T-helper 2 cell treated with Interferon-gamma antibody and Interleukin-4, amounts not matched to agents 100 ng/mL and 5 ng/mL, for 36 hours (primary cell): Measurements from ENCODE around the gene SEC16A. TPM values are rescaled to one million over a fixed set of nuclear protein-coding genes. Genes with fewer than 3 reads are reported as not detected.

Experiments used
- intact Hi-C: fragments of 100-400 bp; cut with micrococcal nuclease; formaldehyde crosslinking; loops from one replicate; pipeline ENCODE4 v1.15.1; 2023
- total RNA-seq: library from RNA; stranded (reverse); gene quantifications from 2 replicates; pipeline ENCODE4 v1.2.3, GENCODE V29; 2022

Gene SEC16A
- total RNA-seq, 1 donor from 2014 or later: 72.5 TPM

- intact Hi-C loops: no loop called here
Measured at GRCh38 chr9:136504512-136505348, 21.9 kb upstream of the SEC16A start.

GRCh38 chr9:136502940-136503550 is 20.2 kb upstream of the SEC16A start:
- intact Hi-C loops: no loop called here

- intact Hi-C loops: no loop called here
Measured at GRCh38 chr9:136502196-136502595, 19.4 kb upstream of the SEC16A start.

GRCh38 chr9:136501686-136502085 is 18.8 kb upstream of the SEC16A start:
- intact Hi-C loops: no loop called here

GRCh38 chr9:136499935-136500910 is 17.4 kb upstream of the SEC16A start:
- intact Hi-C loops: no loop called here

GRCh38 chr9:136499071-136499934 is 16.5 kb upstream of the SEC16A start:
- intact Hi-C loops: no loop called here

- intact Hi-C loops: no loop called here
Measured at GRCh38 chr9:136497916-136498695, 15.3 kb upstream of the SEC16A start.

- intact Hi-C loops: no loop called here
Measured at GRCh38 chr9:136496801-136497620, 14.2 kb upstream of the SEC16A start.

GRCh38 chr9:136496181-136496580 is 13.3 kb upstream of the SEC16A start:
- intact Hi-C loops: no loop called here

- intact Hi-C loops: no loop called here
Measured at GRCh38 chr9:136495238-136495800, 12.5 kb upstream of the SEC16A start.

GRCh38 chr9:136494531-136495215 is 11.8 kb upstream of the SEC16A start:
- intact Hi-C loops: no loop called here

GRCh38 chr9:136494012-136494411 is 11.2 kb upstream of the SEC16A start:
- intact Hi-C loops: no loop called here

GRCh38 chr9:136493567-136493971 is 10.7 kb upstream of the SEC16A start:
- intact Hi-C loops: no loop called here

GRCh38 chr9:136492978-136493522 is 10.2 kb upstream of the SEC16A start:
- intact Hi-C loops: no loop called here

- intact Hi-C loops: no loop called here
Measured at GRCh38 chr9:136489731-136490130, 6.9 kb upstream of the SEC16A start.

- intact Hi-C loops: no loop called here
Measured at GRCh38 chr9:136488247-136489214, 5.7 kb upstream of the SEC16A start.

GRCh38 chr9:136487672-136488071 is 4.8 kb upstream of the SEC16A start:
- intact Hi-C loops: no loop called here
